ENCODE results near the gene TECPR2.
"Not testable (repeated sequence)": the region's sequence is repeated elsewhere in the genome, so short reads cannot be mapped to it uniquely, and the experiment has no call there.

Gene TECPR2

GRCh38 chr14:102333795-102334705 lies 28.7 kb upstream of the TECPR2 start:
- DNase-seq (ENCODE audit: low spot score): no peak

GRCh38 chr14:102335163-102335562 lies 27.6 kb upstream of the TECPR2 start:
- no peak for DNase-seq (ENCODE audit: low spot score)

- no peak for DNase-seq (ENCODE audit: low spot score)
These were observed 24.0 kb upstream of the TECPR2 start for GRCh38 chr14:102338724-102339123.

GRCh38 chr14:102341566-102341965 lies 21.2 kb upstream of the TECPR2 start:
- DNase-seq (ENCODE audit: low spot score): no peak

- no peak for DNase-seq (ENCODE audit: low spot score)
These were observed 20.5 kb upstream of the TECPR2 start for GRCh38 chr14:102342238-102342637.

GRCh38 chr14:102344084-102344483 lies 18.7 kb upstream of the TECPR2 start:
- DNase-seq (ENCODE audit: low spot score): no peak

GRCh38 chr14:102344485-102344884 lies 18.3 kb upstream of the TECPR2 start:
- DNase-seq (ENCODE audit: low spot score): no peak

GRCh38 chr14:102345232-102345631 lies 17.5 kb upstream of the TECPR2 start:
- no peak for DNase-seq (ENCODE audit: low spot score)

- no peak for DNase-seq (ENCODE audit: low spot score)
These were observed 16.1 kb upstream of the TECPR2 start for GRCh38 chr14:102346645-102347044.

- no peak for DNase-seq (ENCODE audit: low spot score)
These were observed 14.4 kb upstream of the TECPR2 start for GRCh38 chr14:102348376-102348775.

GRCh38 chr14:102351023-102351422 lies 11.7 kb upstream of the TECPR2 start:
- DNase-seq (ENCODE audit: low spot score): no peak

GRCh38 chr14:102351593-102351992 lies 11.1 kb upstream of the TECPR2 start:
- DNase-seq (ENCODE audit: low spot score): not testable (repeated sequence)

GRCh38 chr14:102352213-102352612 lies 10.5 kb upstream of the TECPR2 start:
- no peak for DNase-seq (ENCODE audit: low spot score)

- no peak for DNase-seq (ENCODE audit: low spot score)
These were observed 9.6 kb upstream of the TECPR2 start for GRCh38 chr14:102353126-102353619.

GRCh38 chr14:102356280-102356679 lies 6.5 kb upstream of the TECPR2 start:
- no peak for DNase-seq (ENCODE audit: low spot score)

GRCh38 chr14:102359341-102359740 lies 3.4 kb upstream of the TECPR2 start:
- no peak for DNase-seq (ENCODE audit: low spot score)

- DNase-seq (ENCODE audit: low spot score): no peak
These were observed 2.4 kb upstream of the TECPR2 start for GRCh38 chr14:102360388-102360787.

- DNase-seq (ENCODE audit: low spot score): no peak
These were observed 657 bp upstream of the TECPR2 start for GRCh38 chr14:102362084-102362483.

GRCh38 chr14:102363182-102363943 lies 622 bp downstream of the TECPR2 start:
- peak; percentile 7 for DNase-seq (ENCODE audit: low spot score)

GRCh38 chr14:102370305-102370809 lies 7.6 kb downstream of the TECPR2 start:
- DNase-seq (ENCODE audit: low spot score): no peak

GRCh38 chr14:102371361-102371760 lies 8.6 kb downstream of the TECPR2 start:
- DNase-seq (ENCODE audit: low spot score): no peak

- DNase-seq (ENCODE audit: low spot score): no peak
These were observed 10.4 kb downstream of the TECPR2 start for GRCh38 chr14:102373110-102373509.

GRCh38 chr14:102374264-102374663 lies 11.5 kb downstream of the TECPR2 start:
- no peak for DNase-seq (ENCODE audit: low spot score)
